SIG-M5 (cell line): ENCODE data around the gene ABI2.
"Not testable (repeated sequence)": the region's sequence is repeated elsewhere in the genome, so short reads cannot be mapped to it uniquely, and the experiment has no call there.

Experiments
- DNase-seq: peaks from one replicate; lab custom pipeline; 2025; lab: John Stamatoyannopoulos, UW

The ABI2 gene

GRCh38 chr2:203327901-203328759, at the start of gene ABI2:
Gene ABI2, plus strand, starts transcription at chr2:203328394. Its CDS starts 121 bp downstream, at chr2:203328515.
- DNase-seq: no peak

- DNase-seq: no peak
Measured at GRCh38 chr2:203279288-203279687, 48.9 kb upstream of the ABI2 start.

- DNase-seq: no peak
Measured at GRCh38 chr2:203280428-203281064, 47.6 kb upstream of the ABI2 start.

- DNase-seq: no peak
Measured at GRCh38 chr2:203282101-203282500, 46.1 kb upstream of the ABI2 start.

GRCh38 chr2:203286532-203286931, 41.7 kb upstream of the ABI2 start:
- DNase-seq: no peak

GRCh38 chr2:203301667-203302066, 26.5 kb upstream of the ABI2 start:
- no peak for DNase-seq

- DNase-seq: not testable (repeated sequence)
Measured at GRCh38 chr2:203302586-203302985, 25.6 kb upstream of the ABI2 start.

GRCh38 chr2:203310688-203311436, 17.3 kb upstream of the ABI2 start:
- DNase-seq: no peak

GRCh38 chr2:203326356-203326755, 1.8 kb upstream of the ABI2 start:
- DNase-seq: no peak

GRCh38 chr2:203327582-203327900, 653 bp upstream of the ABI2 start:
- no peak for DNase-seq

GRCh38 chr2:203328760-203329540, 756 bp downstream of the ABI2 start:
- no peak for DNase-seq

- no peak for DNase-seq
Measured at GRCh38 chr2:203330434-203330833, 2.2 kb downstream of the ABI2 start.

- no peak for DNase-seq
Measured at GRCh38 chr2:203338322-203338721, 10.1 kb downstream of the ABI2 start.

GRCh38 chr2:203340791-203341487, 12.7 kb downstream of the ABI2 start:
- no peak for DNase-seq

- no peak for DNase-seq
Measured at GRCh38 chr2:203341741-203342310, 13.6 kb downstream of the ABI2 start.

- DNase-seq: not testable (repeated sequence)
Measured at GRCh38 chr2:203342374-203342773, 14.2 kb downstream of the ABI2 start.

GRCh38 chr2:203344667-203345066, 16.5 kb downstream of the ABI2 start:
- DNase-seq: no peak

GRCh38 chr2:203346612-203347011, 18.4 kb downstream of the ABI2 start:
- no peak for DNase-seq

- no peak for DNase-seq
Measured at GRCh38 chr2:203347375-203347774, 19.2 kb downstream of the ABI2 start.

GRCh38 chr2:203352604-203353255, 24.5 kb downstream of the ABI2 start:
- no peak for DNase-seq

- no peak for DNase-seq
Measured at GRCh38 chr2:203354966-203355365, 26.8 kb downstream of the ABI2 start.
